GM19240 (cell line): ENCODE results near the gene RFFL.
"Not testable (repeated sequence)": the region's sequence is repeated elsewhere in the genome, so short reads cannot be mapped to it uniquely, and the experiment has no call there.

Experiments
- DNase-seq: peaks from one replicate; pipeline ENCODE4 v3.0.0; 2011; ENCODE audit warnings: low spot score; ENCODE audit not compliant: insufficient read length

The RFFL gene

DNA sequence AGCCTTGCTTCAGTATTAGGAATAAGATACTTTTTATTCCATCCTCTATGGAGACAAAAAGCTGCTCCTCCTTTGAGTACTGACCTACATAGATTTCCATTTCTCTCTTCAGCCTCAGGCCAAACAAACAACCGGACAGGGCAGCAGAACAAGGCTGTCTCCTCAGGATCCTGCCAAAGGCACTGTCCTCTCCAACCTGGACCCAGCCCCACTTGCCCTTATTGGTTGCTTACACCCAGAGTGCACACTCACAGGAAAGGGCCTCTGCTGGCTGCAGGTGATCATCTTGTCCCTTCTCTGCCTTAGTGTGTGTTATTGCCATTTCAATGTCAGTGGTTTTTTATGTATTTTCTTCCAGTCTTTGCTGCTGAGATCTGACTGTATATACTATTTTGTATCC is 56.5 kb downstream of the RFFL start:
- no peak for DNase-seq

DNA sequence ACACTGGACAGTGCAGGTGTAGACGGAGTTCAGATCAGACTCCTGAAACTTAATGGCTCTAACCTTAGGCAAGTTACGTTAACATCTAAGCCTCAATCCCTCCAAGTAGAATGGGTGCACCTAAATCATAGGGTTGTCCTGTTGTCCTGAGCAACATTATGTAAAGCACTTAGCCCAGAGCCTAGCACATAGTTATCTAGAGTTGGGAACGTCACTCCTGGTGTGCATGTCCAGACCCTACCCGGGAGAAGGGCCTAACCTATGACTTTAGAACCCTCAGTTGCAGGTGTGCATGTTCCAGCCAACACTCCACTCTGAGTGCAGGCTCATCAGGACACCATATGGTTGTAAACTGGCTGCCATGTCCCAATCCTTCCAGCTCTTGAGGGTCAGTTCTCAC is 57.2 kb downstream of the RFFL start:
- no peak for DNase-seq

DNA sequence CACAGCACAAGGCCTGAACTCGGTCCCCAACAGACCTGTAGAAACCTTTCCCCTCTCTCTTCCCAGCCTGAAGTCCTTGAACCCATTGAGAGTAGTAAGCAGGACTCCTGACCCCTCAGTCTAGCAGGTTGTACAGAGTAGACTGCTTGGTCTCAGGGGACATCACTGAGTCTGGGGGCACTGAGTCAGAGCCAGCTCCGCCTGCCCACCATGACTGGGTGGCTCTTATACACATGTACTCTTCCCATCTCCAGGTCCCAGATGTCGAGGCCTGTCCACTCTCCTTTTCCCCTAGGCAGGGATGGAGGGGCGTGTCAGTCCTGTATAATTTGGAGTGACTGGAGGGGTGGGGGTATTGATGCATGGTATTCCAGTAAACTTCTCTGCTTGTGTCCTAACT is 59.7 kb downstream of the RFFL start:
- no peak for DNase-seq

DNA sequence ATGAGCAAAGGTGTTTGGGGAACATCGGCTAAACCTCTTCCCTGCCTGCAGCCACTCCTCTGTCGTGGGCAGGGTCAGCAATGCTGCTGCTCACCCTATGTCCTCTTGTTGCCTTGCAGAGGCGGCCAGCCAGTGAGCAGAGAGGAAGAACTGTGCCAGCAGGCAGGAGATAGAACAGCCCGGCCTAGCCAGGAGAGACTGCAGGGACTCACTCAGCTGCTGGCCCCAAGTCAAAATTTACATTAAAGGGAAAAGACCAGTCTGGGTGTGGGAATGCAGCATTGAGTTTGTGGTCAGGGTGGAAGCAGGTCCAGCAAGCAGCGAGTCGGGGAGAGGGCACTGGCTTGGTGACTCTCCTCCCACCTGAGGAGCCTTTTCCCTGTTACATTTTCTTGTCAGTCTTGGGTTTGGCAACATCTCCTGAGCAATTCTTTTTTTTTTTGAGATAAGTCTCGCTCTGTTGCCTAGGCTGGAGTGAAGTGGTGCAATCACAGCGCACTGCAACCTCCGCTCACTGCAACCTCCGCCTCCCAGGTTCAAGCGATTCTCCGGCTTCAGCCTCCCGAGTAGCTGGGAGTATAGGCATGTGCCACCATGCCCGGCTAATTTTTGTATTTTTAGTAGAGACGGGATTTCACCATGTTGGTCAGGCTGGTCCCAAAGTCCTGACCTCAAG is 60.5 kb downstream of the RFFL start:
- no peak for DNase-seq

DNA sequence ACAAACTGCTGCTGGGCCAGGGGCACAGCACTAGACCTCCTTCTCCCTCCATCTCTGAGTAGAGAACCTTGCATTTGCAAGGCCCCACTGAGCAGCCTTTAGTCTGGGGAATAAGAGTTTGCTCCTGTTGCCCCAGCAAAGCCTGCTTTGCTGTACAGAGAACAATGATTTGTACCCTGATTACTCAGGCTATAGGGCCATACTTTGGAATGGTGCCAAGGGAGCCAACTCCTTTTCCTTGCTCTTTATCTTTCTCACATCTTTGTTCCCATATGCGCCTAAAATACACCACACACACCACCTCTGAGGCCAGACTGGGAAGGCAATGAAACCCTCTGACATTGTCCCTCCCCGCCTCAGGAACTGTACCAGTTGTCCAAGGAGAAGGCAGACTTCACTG is 62.0 kb downstream of the RFFL start:
- DNase-seq: no peak

DNA sequence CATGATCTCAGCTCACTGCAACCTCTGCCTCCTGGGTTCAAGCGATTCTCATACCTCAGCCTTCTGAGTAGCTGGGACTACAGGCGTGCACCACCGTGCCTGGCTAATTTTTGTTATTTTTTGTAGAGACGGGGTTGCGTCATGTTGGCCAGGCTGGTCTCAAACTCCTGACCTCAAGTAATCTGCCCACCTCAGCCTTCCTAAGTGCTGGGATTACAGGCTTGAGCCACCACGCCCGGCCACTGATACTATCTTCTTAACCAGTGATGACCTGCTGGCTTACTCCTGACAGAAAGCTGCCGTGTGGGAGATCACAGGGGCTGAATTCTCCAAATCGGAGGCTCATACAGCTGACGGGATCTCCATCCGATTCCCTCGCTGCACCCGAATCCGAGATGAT is 62.5 kb downstream of the RFFL start:
- not testable (repeated sequence) for DNase-seq

DNA sequence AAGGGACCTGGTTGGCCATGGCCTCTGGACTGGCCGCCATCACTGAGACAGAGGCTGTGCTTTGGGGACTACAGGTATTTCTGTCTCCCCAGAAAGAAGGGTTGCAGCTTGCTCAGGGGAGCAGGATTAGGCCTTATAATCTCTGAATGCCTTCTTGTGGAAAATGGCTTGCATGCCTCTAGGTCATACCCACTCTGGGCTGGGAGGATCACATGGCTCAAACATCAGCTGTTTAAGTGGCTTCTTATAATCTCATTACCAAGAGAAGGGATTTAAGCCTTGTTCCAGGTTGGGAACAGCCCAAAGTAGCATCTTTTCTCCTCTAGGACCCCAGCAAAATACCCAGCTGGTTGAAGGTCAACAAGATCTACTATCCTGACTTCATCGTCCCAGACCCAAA is 64.1 kb downstream of the RFFL start:
- no peak for DNase-seq

DNA sequence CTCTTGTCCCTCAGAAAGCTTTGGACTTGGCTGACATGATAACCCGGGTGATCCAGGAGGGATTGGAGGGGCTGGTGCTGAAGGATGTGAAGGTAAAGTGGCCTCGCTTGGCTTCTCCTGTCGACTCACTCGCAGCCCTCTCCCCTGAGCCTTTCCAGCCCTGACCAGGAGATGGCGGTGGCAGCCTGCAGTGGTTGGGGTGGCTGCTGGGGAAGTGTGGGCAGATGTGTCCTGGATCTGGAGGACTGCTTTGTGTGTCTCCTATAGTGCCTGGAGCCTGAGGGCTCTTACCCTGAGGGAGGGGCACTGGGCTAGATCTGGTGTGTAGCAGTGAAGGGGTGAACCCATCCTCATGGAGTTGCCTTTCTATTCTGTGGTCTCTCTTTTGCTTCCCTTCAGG is 65.3 kb downstream of the RFFL start:
- DNase-seq: peak; percentile 91

DNA sequence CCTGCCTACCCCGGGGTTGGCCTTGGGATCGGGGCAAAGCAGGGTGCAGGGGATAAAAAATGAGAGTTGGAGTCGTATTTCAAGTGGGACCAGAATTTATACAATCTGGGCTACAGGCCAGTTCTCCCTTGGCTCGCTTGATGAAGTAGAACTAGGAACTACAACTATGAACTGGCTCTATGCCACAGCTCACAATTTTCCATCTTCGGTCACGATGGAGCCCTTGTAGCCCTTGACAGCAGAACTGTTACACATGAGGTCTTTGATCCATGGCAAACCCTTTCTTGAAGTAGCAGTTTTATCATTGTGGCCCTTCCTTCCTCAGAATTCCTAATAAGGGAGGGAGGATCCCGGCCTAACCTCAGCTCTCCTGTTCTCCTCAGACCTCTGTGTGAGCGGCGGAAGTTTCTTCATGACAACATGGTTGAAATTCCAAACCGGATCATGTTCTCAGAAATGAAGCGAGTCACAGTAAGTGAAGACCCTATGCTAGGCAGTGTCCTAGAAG is 66.1 kb downstream of the RFFL start:
- DNase-seq: no peak

DNA sequence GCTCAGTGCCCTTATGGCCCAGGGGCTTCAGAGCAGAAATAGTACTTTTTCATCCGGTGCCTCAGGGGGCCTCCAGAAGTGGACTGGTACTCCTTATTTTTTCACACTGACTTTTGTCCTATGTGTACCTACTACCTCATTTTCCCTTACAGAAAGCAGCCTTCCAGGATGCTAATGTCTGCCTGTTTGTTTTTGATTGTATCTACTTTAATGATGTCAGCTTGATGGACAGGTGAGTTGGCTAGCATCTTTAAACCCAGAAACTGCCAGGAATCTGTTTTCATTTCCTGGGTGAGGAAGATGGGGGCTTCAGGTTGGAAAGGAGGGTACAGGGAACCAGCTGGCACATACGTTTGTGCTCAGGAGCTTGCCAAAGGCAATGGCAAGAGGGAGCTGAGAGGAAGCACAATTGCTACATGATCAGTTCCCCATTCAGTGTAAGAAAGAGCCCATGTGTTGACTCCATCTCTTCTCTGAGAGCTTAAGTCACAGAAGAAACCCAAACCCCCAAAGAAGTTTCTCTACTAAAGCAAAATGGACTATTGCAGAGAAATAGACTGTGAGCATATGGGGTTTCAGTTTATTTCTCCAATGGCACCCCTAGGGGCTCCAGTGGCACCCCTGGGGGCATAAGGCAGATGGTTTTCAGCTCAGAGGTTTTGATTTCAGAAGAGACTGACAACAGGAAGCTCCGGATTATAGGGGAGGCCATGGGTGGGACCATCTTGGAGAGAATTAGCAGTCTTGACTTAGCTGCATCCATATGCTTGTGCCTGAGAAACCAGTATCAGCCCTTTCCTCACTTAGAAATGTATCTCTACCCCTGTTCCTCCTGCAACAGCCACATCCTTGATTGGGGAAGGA is 66.9 kb downstream of the RFFL start:
- DNase-seq: no peak

DNA sequence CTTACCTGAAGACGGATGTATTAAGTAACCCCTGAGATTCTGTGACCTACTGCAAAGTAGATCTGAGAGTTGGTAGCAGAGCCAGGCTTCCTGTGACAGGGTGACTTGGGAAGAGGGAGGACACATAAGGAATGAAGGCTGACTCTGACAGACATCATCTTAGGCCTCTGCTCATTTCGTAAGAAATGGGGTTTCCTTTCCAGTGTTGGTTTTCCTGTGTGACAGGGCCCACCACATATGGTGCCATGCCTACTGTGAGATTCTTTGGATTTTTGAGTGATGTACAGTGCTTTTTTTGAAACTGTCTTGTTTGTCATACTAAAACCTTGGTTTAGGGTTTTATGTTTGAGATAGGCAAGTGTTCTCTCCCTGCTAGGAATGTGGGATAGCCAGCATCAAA is 70.5 kb downstream of the RFFL start:
- DNase-seq: no peak

DNA sequence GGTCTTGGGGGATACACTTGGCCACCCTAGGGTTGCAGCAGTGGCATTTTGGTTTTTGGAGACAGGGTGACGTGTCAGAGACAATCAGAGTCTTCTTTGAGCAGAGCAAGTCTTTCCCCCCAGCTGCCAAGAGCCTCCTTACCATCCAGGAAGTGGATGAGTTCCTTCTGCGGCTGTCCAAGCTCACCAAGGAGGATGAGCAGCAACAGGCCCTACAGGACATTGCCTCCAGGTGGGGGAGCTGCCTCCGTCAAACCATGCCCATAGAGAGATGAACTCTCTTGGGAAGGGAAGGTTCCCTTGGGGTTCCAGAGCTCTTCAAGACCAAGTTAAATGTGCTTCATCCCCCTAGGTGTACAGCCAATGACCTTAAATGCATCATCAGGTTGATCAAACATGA is 71.9 kb downstream of the RFFL start:
- no peak for DNase-seq

DNA sequence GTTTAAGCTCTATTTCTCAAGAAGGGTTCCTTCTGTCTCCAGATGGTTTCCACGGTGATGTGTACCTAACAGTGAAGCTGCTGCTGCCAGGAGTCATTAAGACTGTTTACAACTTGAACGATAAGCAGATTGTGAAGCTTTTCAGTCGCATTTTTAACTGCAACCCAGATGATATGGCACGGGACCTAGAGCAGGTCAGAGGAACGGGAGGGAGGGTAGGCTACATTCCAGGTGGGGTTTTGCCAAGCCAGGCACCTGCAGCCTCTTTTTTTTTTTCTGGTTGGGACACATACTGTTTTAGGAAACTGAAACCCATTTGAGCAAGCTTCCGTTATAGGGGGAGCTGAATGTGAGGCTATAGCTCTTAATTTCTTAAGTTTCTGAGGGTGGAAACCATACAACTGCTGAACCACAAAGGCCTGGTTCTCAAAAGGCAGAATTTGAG is 72.6 kb downstream of the RFFL start:
- no peak for DNase-seq

DNA sequence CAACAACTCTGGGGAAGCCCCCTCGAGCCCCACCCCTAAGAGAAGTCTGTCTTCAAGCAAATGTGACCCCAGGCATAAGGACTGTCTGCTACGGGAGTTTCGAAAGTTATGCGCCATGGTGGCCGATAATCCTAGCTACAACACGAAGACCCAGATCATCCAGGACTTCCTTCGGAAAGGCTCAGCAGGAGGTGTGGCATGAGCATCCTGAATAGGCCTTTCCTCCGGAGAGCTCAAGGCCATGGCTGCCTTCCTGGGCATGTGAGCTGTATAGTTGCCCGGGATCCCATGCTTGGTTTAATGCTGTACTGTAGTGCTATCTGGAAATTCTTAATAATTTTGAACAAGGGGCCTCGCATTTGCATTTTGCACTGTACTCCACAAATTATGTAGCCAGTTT is 74.0 kb downstream of the RFFL start:
- DNase-seq: no peak

DNA sequence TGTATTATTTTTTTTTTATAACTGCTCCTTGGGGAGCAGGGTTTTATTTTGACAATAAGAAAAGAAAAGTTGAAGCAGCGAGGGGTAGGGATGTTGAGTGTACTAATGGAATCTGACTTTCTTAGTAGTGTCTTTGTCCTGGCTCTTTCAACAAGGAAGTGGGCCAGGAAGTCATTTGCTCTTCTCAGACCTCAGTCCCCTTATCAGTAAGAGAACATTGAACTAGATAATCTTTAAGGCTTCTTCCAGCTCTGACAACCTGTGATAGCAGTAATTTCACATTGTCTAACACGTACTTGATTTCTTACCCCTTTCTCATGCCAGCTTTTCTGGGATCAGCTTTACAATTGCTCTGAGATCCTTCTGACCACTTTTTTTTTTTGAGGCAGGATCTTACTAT is 74.9 kb downstream of the RFFL start:
- DNase-seq: no peak

DNA sequence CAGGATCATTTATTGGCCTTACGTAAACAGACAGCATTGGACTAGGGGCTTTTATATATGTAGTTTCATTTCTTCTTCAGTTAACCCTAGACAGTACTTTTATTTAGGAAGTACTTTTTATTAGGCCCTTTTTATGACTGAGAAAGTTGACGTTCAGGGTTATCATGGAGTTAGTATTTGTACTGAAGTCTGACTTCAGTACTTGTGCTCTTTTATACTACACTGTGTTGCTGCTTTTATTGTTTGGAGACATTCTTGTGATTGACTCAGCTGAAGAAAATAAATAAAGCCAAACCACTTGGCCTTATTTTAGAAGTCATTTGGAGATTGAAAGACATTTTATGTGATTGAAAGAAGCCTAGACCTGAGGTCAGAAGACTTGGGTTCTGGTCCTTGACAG is 76.3 kb downstream of the RFFL start:
- no peak for DNase-seq

DNA sequence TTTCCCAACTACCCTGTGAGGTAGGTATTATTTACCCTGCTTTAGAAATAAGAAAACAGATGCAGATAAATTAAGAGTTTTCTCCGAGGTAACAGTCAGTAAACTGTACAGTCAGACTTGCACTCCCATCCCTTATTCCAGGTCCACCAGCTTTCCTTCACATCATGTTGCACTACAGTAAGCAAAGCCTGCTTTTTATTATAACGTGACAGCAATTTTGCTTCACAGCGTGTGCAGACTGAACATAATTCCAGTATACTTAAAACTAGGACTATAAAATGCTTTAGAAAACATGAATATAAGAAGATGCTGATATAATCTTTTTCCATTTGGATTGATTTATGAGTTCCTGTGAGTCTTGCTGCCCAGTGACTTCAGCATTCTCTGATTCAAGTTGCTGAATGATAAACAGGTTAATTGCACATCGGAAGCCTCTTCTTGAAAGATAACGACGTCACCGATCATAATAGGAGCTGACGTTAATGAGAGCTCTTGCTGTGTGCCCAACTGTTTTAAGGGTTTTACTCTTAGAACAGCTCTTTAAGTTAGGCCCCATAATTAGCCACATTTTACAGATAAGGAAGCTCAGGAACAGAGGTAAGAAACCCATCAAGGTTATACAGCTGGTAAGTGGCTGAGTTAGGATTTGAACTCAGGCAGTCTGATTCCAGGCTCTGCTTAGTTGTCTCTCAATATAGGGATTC is 81.8 kb downstream of the RFFL start:
- DNase-seq: no peak

DNA sequence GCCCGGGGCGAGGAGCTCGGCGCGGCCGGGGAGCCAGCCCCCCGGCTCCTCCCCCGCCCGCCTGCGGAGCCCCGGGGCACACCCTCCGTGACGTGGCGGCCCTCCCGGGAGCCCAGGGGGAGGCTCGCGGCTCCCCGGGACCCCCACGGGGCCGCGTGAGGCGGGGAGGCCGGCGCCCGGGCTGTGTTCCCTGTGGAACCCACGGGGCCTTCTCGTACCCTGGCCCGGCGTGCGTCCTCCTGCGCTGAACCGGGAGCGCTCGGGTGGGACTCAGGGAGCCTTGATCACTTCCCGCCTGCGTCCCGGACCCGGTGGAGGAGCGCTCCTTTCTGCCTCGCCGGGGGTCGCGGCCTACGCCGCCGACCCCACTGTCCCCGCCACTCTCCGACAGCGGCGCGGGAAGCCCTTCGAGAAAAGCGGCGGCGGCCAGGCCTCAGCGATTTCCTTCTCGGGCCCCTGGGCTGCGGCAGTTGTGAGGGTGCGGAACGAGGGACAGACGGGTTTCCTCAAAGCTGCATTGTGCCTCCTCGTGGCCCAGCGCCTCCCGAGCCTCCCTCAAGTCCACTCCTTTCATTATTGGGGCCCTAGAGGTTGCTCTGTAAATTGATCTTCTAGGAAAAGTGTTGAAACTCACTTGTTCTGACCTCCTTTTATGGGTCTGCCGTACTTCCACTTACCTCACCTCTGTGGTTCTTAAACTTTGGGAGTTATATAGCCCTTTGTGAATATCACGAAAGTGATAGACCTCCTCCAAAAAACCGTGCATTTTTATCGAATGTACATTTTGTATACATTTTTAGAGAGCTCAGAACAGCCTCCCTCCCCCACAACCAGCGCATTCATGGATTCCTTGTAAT is 82.6 kb downstream of the RFFL start:
- peak; percentile 83 for DNase-seq

DNA sequence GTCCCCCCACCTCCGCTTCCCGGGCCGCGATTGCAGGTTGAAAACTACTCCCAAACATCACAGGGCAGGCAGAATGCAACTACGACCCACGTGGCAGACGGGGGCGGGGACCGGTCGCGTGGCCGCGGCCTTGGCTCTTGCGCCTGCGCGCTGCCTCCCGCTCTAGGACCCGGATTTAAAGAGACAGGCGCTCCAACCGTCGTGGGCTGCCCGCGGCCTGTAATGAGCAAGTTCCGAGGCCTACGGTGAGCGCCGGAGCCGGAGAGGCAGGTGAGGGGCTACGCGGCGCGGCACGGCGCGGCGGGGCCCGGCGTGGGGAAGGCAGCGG is 83.2 kb downstream of the RFFL start, which contains the start of gene LIG3:
Gene LIG3 (plus strand): TSS at position 160 of the 328 bp plus-strand sequence. CDS start 2,494 bp downstream, outside the sequence.
- peak; percentile 83 for DNase-seq

DNA sequence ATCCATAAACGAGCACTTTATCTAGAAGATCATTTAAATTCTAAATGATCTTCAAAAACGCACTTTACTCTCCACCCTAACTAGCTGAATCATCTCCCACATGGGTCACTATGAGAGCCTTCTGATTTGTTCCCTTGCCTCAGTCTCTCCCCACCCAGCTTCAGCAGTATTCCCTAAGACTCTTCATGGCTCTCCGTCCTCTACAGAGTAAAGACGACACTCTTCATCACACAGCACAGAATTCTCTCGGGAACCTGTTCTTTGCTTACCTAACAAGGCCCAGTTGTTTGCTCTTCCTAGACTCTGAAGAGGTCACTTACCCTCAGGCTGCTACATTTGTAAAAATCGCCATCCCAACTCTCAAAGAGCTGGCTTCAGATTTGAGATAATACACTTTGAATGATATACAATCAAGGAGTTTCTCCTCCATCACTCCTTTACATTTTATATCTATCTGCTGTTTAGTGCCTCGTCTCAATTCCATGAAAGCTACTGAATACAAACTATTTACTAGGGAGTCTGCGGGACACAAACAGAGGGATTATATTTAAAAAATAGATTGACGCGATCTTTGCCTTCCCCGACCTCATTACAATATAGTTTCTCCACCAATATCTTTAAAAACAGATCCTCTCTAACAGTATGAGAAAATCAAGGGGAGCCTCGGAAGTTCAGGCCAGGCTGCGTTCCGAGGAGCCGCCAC is 83.7 kb downstream of the RFFL start:
- no peak for DNase-seq

DNA sequence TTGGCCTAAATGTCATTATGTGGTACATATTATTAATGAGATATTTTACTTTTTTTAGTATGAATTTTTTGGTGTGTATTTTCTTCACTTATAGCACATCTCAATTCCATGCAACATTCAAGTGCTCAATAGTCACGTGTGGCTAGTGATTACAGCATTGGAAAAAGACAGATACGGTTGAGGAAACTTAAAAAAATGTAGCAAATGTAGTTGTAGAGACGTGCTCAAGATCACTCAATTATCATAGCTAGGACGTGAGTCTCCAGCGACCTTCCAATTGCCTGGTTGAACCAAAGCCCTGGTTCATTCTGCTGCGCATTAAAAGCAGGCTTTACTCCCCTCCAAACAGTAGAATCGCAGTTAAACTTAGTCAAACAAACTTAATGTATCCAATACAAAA is 84.4 kb downstream of the RFFL start:
- no peak for DNase-seq
